GM18507 (cell line): ENCODE results near the gene LANCL3.
"Not testable (repeated sequence)": the region's sequence is repeated elsewhere in the genome, so short reads cannot be mapped to it uniquely, and the experiment has no call there.

Source experiments
- DNase-seq: peaks from one replicate; pipeline ENCODE4 v3.0.0; 2011; ENCODE audit warnings: low read depth; ENCODE audit not compliant: insufficient read length; ENCODE audit errors: extremely low spot score
- FAIRE-seq: peaks from 2 replicates; lab custom pipeline; 2011; peaks lifted over from hg19 to GRCh38; lab: Jason Lieb, UNC

Gene LANCL3

GRCh38 chrX:37607243-37607642, 35.8 kb downstream of the LANCL3 start:
- DNase-seq (no peak), FAIRE-seq (no peak)

GRCh38 chrX:37608156-37608555, 36.7 kb downstream of the LANCL3 start:
- FAIRE-seq, result no peak
- DNase-seq, result no peak

GRCh38 chrX:37609727-37610126, 38.3 kb downstream of the LANCL3 start:
- FAIRE-seq (no peak), DNase-seq (no peak)

- DNase-seq (no peak), FAIRE-seq (no peak)
Measured at GRCh38 chrX:37613933-37614332, 42.5 kb downstream of the LANCL3 start.

- no peak for FAIRE-seq
- no peak for DNase-seq
Measured at GRCh38 chrX:37627602-37628001, 56.1 kb downstream of the LANCL3 start.

- DNase-seq (no peak), FAIRE-seq (no peak)
Measured at GRCh38 chrX:37638047-37638446, 66.6 kb downstream of the LANCL3 start.

GRCh38 chrX:37640142-37640541, 68.7 kb downstream of the LANCL3 start:
- FAIRE-seq (no peak), DNase-seq (no peak)

GRCh38 chrX:37641859-37642258, 70.4 kb downstream of the LANCL3 start:
- no peak for FAIRE-seq
- DNase-seq, result no peak

GRCh38 chrX:37644381-37645305, 73.2 kb downstream of the LANCL3 start:
- FAIRE-seq (no peak), DNase-seq (no peak)

- no peak for FAIRE-seq
- DNase-seq, result no peak
Measured at GRCh38 chrX:37646254-37646653, 74.8 kb downstream of the LANCL3 start.

GRCh38 chrX:37650879-37651278, 79.4 kb downstream of the LANCL3 start:
- not testable (repeated sequence) for FAIRE-seq, DNase-seq

GRCh38 chrX:37651921-37652452, 80.5 kb downstream of the LANCL3 start:
- no peak for FAIRE-seq
- DNase-seq, result no peak

- FAIRE-seq (no peak), DNase-seq (no peak)
Measured at GRCh38 chrX:37652589-37653231, 81.2 kb downstream of the LANCL3 start.

GRCh38 chrX:37653397-37654085, 82.1 kb downstream of the LANCL3 start:
- DNase-seq (no peak), FAIRE-seq (no peak)

- no peak for FAIRE-seq
- no peak for DNase-seq
Measured at GRCh38 chrX:37658343-37659030, 87.0 kb downstream of the LANCL3 start.

- no peak for FAIRE-seq
- no peak for DNase-seq
Measured at GRCh38 chrX:37659047-37659446, 87.6 kb downstream of the LANCL3 start.

- DNase-seq, result no peak
- no peak for FAIRE-seq
Measured at GRCh38 chrX:37662181-37662580, 90.7 kb downstream of the LANCL3 start.

- no peak for FAIRE-seq
Measured at GRCh38 chrX:37666516-37666915, 95.1 kb downstream of the LANCL3 start.

GRCh38 chrX:37667141-37667540, 95.7 kb downstream of the LANCL3 start:
- DNase-seq (no peak), FAIRE-seq (no peak)

More at GRCh38 chrX:37666516-37666915, 95.1 kb downstream of the LANCL3 start:
- no peak for DNase-seq
